K562 (cell line): ENCODE measurements around the gene NEMF. TPM values are rescaled to one million over a fixed set of nuclear protein-coding genes. Genes with fewer than 3 reads are reported as not detected.
"Not testable (repeated sequence)": the region's sequence is repeated elsewhere in the genome, so short reads cannot be mapped to it uniquely, and the experiment has no call there.

ENCODE experiments used
- ATAC-seq: fragments of 200-7000 bp; cut with Tn5 transposase; 3 replicates; pipeline ENCODE4 v1.9.1; 2020; ENCODE audit warnings: moderate library complexity
- BruUV-seq: library from RNA; stranded (reverse); fragments of 400-500 nt; replicated peaks from 2 replicates; lab custom pipeline; 2021; lab: Mats Ljungman, UMichigan
- CTCF ChIA-PET: fragments of 300-600 bp; formaldehyde crosslinking; extraction: SDS; loops from one replicate; lab custom pipeline; 2021; ENCODE audit warnings: low intra/inter-chr PET ratio; lab: Yijun Ruan, JAX
- POLR2A ChIA-PET: fragments of 300-600, 350-650 bp; sonication (Branson Sonifier 250); formaldehyde crosslinking; extraction: SDS; loops from one replicate; lab custom pipeline; 2021; ENCODE audit warnings: antibody characterized with exemption, inconsistent platforms; lab: Yijun Ruan, JAX
- DNase-seq, 4 experiments: peaks; one replicate each; pipeline versions ENCODE4 v3.0.0 to v3.0.0-alpha.2; 2011 to 2018; ENCODE audit warnings: low spot score in 3 of 4, mixed read lengths in 3 of 4; ENCODE audit errors: extremely low read depth in 1 of 4
- FAIRE-seq: peaks from 2 replicates; lab custom pipeline; 2011; peaks lifted over from hg19 to GRCh38; lab: Jason Lieb, UNC
- H2AFZ ChIP-seq: 2 replicates; pipeline ENCODE4 v1.6.0; 2011; ENCODE audit warnings: low read depth, low read length, control low read depth, inconsistent platforms
- H3K27ac ChIP-seq: fragments of 200-600 bp; 3 replicates; pipeline ENCODE4 v1.8.0; 2011; ENCODE audit warnings: low read depth, mild to moderate bottlenecking, control low read depth, inconsistent platforms, low read length, moderate library complexity, mixed read lengths; ENCODE audit errors: extremely low read depth
- H3K27me3 ChIP-seq, 2 experiments: fragments of 300-600 bp in 1 of 2; 2 replicates in 1 of 2; 3 replicates in 1 of 2; pipeline versions ENCODE4 v1.6.0 to v1.8.0; 2011; ENCODE audit warnings: inconsistent platforms in 2 of 2, low read length in 2 of 2, mild to moderate bottlenecking in 1 of 2, mixed read lengths in 1 of 2, moderate library complexity in 1 of 2; ENCODE audit not compliant: control insufficient read depth in 2 of 2, insufficient read depth in 2 of 2
- H3K36me3 ChIP-seq: fragments of 300-600 bp; 3 replicates; pipeline ENCODE4 v1.8.0; 2011; ENCODE audit warnings: mild to moderate bottlenecking, low read length, inconsistent platforms; ENCODE audit not compliant: control insufficient read depth, insufficient read depth
- H3K4me1 ChIP-seq, 2 experiments: fragments of 200-600 bp in 1 of 2; replicated peaks in 1 of 2; 2 replicates in 1 of 2; 3 replicates in 1 of 2; pipeline versions ENCODE4 v1.5.1 to v1.8.0; 2011; ENCODE audit warnings: inconsistent platforms in 2 of 2, low read length in 2 of 2, mild to moderate bottlenecking in 1 of 2, mixed read lengths in 1 of 2, moderate library complexity in 1 of 2; ENCODE audit not compliant: control insufficient read depth in 2 of 2, insufficient read depth in 2 of 2
- H3K4me2 ChIP-seq: 2 replicates; pipeline ENCODE4 v1.6.1; 2011; ENCODE audit warnings: low read length, control low read depth, inconsistent platforms, mixed read lengths; ENCODE audit not compliant: insufficient read depth
- H3K4me3 ChIP-seq: fragments of 200-600 bp; sonication (generic), shearing (Covaris generic); 2 replicates; pipeline ENCODE4 v1.5.1; 2016; ENCODE audit warnings: control low read depth, inconsistent platforms
- H3K79me2 ChIP-seq: fragments of 200-600 bp; 3 replicates; pipeline ENCODE4 v1.8.0; 2011; ENCODE audit warnings: low read length, inconsistent platforms; ENCODE audit not compliant: control insufficient read depth, insufficient read depth
- H3K9ac ChIP-seq, 2 experiments: 2 replicates each; pipeline versions ENCODE4 v1.6.0 to v1.6.1; 2011; ENCODE audit warnings: low read depth in 2 of 2, low read length in 2 of 2, control low read depth in 1 of 2, inconsistent platforms in 1 of 2, mild to moderate bottlenecking in 1 of 2, mixed read lengths in 1 of 2; ENCODE audit not compliant: insufficient read depth in 1 of 2
- H3K9me1 ChIP-seq: one replicate; pipeline ENCODE4 v1.6.0; 2011; ENCODE audit warnings: inconsistent platforms, mild to moderate bottlenecking, low read length, moderate library complexity; ENCODE audit not compliant: control insufficient read depth, insufficient read depth
- H3K9me3 ChIP-seq: replicated peaks from 2 replicates; pipeline ENCODE4 v1.5.1; 2011; ENCODE audit warnings: low read depth, low read length, inconsistent platforms; ENCODE audit not compliant: control insufficient read depth, insufficient read depth
- H4K20me1 ChIP-seq: replicated peaks from 2 replicates; pipeline ENCODE4 v1.6.1; 2011; ENCODE audit warnings: low read length, inconsistent platforms, mixed read lengths; ENCODE audit not compliant: control insufficient read depth, insufficient read depth
- PTRF ChIP-seq: fragments of 450-650 bp; IDR thresholded peaks from 2 replicates; pipeline ENCODE4 v1.6.1; 2016; ENCODE audit warnings: mild to moderate bottlenecking, missing genetic modification characterization, missing compliant biosample characterization
- RFX1 ChIP-seq: fragments of 450-650 bp; IDR thresholded peaks from 2 replicates; pipeline ENCODE4 v1.6.1; 2016; ENCODE audit warnings: mild to moderate bottlenecking, moderate library complexity
- RFX5 ChIP-seq: IDR thresholded peaks from 2 replicates; pipeline ENCODE4 v1.6.1; 2011; ENCODE audit warnings: low read depth, mild to moderate bottlenecking, improper control_type of control experiment, low read length
- SMAD3 ChIP-seq: fragments of 450-650 bp; formaldehyde crosslinking; conservative IDR thresholded peaks from 2 replicates; pipeline ENCODE4 v1.4.0; 2020; ENCODE audit warnings: mild to moderate bottlenecking
- SNIP1 ChIP-seq: fragments of 450-650 bp; IDR thresholded peaks from 2 replicates; pipeline ENCODE4 v1.7.1; 2017; ENCODE audit warnings: low read depth, mild to moderate bottlenecking
- STAG1 ChIP-seq: sonication (generic); formaldehyde crosslinking; IDR thresholded peaks from 2 replicates; pipeline ENCODE4 v1.5.0; 2020; ENCODE audit warnings: missing genetic modification reagents, borderline replicate concordance
- ZFP36 ChIP-seq: fragments of 150-350 bp; IDR thresholded peaks from 2 replicates; pipeline ENCODE4 v1.6.1; 2018; ENCODE audit warnings: low read length, low read depth; ENCODE audit not compliant: partially characterized antibody
- ZNF121 ChIP-seq: sonication (generic); formaldehyde crosslinking; conservative IDR thresholded peaks from 2 replicates; pipeline ENCODE4 v1.8.0; 2022; ENCODE audit warnings: missing genetic modification reagents
- ZNF212 ChIP-seq: fragments of 450-650 bp; formaldehyde crosslinking; IDR thresholded peaks from 2 replicates; pipeline ENCODE4 v1.4.0; 2020; ENCODE audit warnings: mild to moderate bottlenecking
- ZNF57 ChIP-seq: fragments of 450-650 bp; formaldehyde crosslinking; IDR thresholded peaks from 2 replicates; pipeline ENCODE4 v1.4.0; 2020; ENCODE audit warnings: mild to moderate bottlenecking, moderate library complexity
- WGBS: fragments of 100-300 bp; shearing (Covaris generic); methylation state at CpG from one replicate; pipeline ENCODE4 v1.1.6; 2016; ENCODE audit warnings: low coverage, mixed read lengths; ENCODE audit not compliant: insufficient coverage; ENCODE audit errors: missing lambda C conversion rate; 5-methylcytosine and 5-hydroxymethylcytosine counted together
- in situ Hi-C: fragments of 300-500 bp; cut with MboI; formaldehyde crosslinking; loops from 4 replicates; pipeline ENCODE4 v1.15.0; 2018; ENCODE audit warnings: inconsistent platforms, mixed read lengths
- intact Hi-C: fragments of 100-400 bp; cut with micrococcal nuclease; formaldehyde crosslinking; loops from 2 replicates; pipeline ENCODE4 v1.14.2; 2022
- polyA plus RNA-seq, 8 experiments: library from polyadenylated mRNA; depleted of rRNA in 4 of 8; stranded (reverse) in 5 of 8; unstranded in 3 of 8; fragments of >200 nt; fragmentation: Nextera tagmentation in 2 of 8; fragmentation: Illumina TruSeq in 1 of 8; extraction: Ambion mirVana in 2 of 8; extraction: Trizol in 1 of 8; gene quantifications; 2 replicates each; pipeline versions ENCODE4 v1.2.1 to v1.2.3, GENCODE V29; 2011 to 2014; ENCODE audit warnings: inconsistent platforms in 1 of 8, missing spikeins in 1 of 8
- total RNA-seq, 7 experiments: library from RNA; depleted of rRNA in 6 of 7; stranded (reverse); fragments of >200 nt in 6 of 7; fragmentation: Illumina TruSeq in 2 of 7; extraction: Trizol in 2 of 7; gene quantifications; 2 replicates each; pipeline versions ENCODE4 v1.2.1 to v1.2.3, GENCODE V29; 2011 to 2021; ENCODE audit warnings: low replicate concordance in 1 of 7
- TF ChIP-seq, protein P1 (sequence below), 3 experiments: fragments of 200-800 bp in 1 of 3; fragments of 250-450 bp in 1 of 3; fragments of 450-650 bp in 1 of 3; sonication (Bioruptor Pico) in 1 of 3; sonication (Bioruptor generic) in 1 of 3; formaldehyde crosslinking in 1 of 3; IDR thresholded peaks; 2 replicates each; pipeline versions ENCODE4 v1.6.1 to v1.8.0; 2016 to 2022; ENCODE audit warnings: mild to moderate bottlenecking in 2 of 3, missing genetic modification characterization in 2 of 3, missing compliant biosample characterization in 1 of 3, moderate library complexity in 1 of 3
- TF ChIP-seq, protein P2 (sequence below): fragments of 250-450 bp; sonication (Bioruptor Pico); IDR thresholded peaks from 2 replicates; pipeline ENCODE4 v1.5.0; 2021

Gene NEMF
- total and polyA plus RNA-seq, 9 of the 15 experiments (the other 6 are each of a cell fraction or from before 2014, with no cell fraction given) = 38.8 to 94.4 (median 61.0) TPM

DNA sequence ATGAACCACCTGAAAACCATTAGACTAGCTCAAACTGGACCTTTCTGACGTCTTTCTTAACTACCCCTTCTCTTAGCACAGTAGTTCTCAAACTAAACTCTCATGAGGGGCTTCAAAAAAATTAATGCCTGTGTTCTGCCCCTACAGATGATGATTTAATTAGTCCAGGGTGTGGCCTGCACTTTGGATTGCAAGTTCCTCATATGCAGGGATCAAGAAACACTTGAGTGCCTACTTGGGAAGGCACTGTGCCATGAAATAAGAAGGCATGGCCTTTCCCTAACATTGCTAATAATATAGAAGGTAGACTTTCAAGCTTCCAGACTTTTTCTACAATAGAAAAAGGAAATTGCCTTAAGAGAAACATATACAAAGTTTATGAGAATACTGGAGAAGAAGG, 107.4 kb downstream of the NEMF start (continued):
- TF ChIP-seq ZNF57 (CRISPR knock-in tag) (no peak), STAG1 (CRISPR knock-in tag) (no peak)

DNA sequence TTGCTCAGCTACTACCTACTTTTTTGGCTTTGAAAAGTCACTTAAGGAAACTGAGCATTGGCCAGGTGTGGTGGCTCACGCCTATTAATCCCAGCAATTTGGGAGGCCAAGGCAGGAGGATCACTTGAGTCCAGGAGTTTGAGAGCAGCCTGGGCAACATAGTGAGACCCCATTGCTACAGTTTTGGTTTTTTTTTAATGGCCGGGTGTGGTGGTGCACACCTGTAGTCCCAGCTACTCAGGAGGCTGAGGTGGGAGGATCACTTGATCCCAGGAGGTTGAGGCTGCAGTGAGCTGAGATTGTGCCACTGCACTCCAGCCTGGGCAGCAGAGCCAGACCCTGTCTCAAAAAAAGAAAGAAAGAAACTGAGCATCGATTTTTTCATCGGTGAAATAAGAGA, 116.9 kb downstream of the NEMF start:
- H3K27me3 ChIP-seq, H4K20me1 ChIP-seq, BruUV-seq, H3K36me3 ChIP-seq, H3K27ac ChIP-seq, H3K4me2 ChIP-seq, FAIRE-seq, DNase-seq, POLR2A ChIA-PET, in situ Hi-C loops, H3K9me1 ChIP-seq, ATAC-seq, CTCF ChIA-PET, H3K9ac ChIP-seq, H3K4me1 ChIP-seq, H3K79me2 ChIP-seq, H2AFZ ChIP-seq, H3K9me3 ChIP-seq, H3K4me3 ChIP-seq, intact Hi-C loops: not testable (repeated sequence)
- peak; percentile 90 for TF ChIP-seq ZNF121
- WGBS = 15% methylated on average over 4 of the region's 4 CpGs

DNA sequence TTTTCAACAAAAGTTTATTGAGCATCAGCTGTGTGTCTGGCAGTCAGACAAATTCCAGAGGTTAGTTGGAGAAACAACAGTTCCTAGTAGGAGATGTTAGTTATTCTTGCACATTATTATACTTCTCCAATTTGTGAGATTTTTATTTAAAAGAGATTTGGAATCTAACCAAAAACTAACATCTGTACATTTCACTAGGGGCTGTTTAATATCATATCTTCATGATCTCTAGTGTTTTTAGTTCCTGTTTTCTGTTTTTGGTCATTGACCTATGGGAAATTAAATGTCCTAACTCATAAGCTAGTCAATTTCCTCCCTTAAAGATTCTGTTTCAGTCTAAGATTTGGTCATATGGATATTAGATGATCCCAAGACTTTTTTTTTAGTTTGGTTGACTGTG, 118.8 kb downstream of the NEMF start:
- POLR2A ChIA-PET = no interaction called here
- Histone ChIP-seq H3K27me3 (no peaks in the 10 kb centered on the region), H3K9me3 (no peaks in the 10 kb centered on the region), H3K9ac (no peak overlapping the region), H3K4me2 (no peak overlapping the region), H3K27ac (no peak overlapping the region), H3K4me3 (no peak overlapping the region), H3K36me3 (no peaks in the 10 kb centered on the region), H2AFZ (no peak overlapping the region), H3K79me2 (no peaks in the 10 kb centered on the region), H3K4me1 (no peaks in the 10 kb centered on the region; a peak in 1 of 5 replicates), H4K20me1 (no peaks in the 10 kb centered on the region), H3K9me1 (no peaks in the 10 kb centered on the region)
- in situ Hi-C loops = no loop called here
- DNase-seq = no peak
- no peak for ATAC-seq
- CTCF ChIA-PET = no interaction called here
- BruUV-seq = no TSS peak
- no peak for FAIRE-seq
- intact Hi-C loops = no loop called here
- TF ChIP-seq RFX5 = no peak
- no peak for TF ChIP-seq SMAD3 (CRISPR knock-in tag)
- TF ChIP-seq RFX1 = no peak
- no peak for TF ChIP-seq SNIP1
- TF ChIP-seq, protein P1, sequence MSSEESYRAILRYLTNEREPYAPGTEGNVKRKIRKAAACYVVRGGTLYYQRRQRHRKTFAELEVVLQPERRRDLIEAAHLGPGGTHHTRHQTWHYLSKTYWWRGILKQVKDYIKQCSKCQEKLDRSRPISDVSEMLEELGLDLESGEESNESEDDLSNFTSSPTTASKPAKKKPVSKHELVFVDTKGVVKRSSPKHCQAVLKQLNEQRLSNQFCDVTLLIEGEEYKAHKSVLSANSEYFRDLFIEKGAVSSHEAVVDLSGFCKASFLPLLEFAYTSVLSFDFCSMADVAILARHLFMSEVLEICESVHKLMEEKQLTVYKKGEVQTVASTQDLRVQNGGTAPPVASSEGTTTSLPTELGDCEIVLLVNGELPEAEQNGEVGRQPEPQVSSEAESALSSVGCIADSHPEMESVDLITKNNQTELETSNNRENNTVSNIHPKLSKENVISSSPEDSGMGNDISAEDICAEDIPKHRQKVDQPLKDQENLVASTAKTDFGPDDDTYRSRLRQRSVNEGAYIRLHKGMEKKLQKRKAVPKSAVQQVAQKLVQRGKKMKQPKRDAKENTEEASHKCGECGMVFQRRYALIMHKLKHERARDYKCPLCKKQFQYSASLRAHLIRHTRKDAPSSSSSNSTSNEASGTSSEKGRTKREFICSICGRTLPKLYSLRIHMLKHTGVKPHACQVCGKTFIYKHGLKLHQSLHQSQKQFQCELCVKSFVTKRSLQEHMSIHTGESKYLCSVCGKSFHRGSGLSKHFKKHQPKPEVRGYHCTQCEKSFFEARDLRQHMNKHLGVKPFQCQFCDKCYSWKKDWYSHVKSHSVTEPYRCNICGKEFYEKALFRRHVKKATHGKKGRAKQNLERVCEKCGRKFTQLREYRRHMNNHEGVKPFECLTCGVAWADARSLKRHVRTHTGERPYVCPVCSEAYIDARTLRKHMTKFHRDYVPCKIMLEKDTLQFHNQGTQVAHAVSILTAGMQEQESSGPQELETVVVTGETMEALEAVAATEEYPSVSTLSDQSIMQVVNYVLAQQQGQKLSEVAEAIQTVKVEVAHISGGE (CRISPR knock-in tag; IDR thresholded peaks at IDR 0.05) = no peak
- TF ChIP-seq, protein P2, sequence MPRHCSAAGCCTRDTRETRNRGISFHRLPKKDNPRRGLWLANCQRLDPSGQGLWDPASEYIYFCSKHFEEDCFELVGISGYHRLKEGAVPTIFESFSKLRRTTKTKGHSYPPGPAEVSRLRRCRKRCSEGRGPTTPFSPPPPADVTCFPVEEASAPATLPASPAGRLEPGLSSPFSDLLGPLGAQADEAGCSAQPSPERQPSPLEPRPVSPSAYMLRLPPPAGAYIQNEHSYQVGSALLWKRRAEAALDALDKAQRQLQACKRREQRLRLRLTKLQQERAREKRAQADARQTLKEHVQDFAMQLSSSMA = no peak
- no peak for TF ChIP-seq ZFP36
- TF ChIP-seq PTRF (tag) = no peak
- TF ChIP-seq ZNF212 (CRISPR knock-in tag) = no peak
